Ishikawa (cell line): ENCODE data around the gene L1CAM.

Experiments used
- CEBPB ChIP-seq: IDR thresholded peaks from 2 replicates; pipeline ENCODE4 v1.6.1; 2012
- CREB1 ChIP-seq: IDR thresholded peaks from 2 replicates; pipeline ENCODE4 v1.6.1; 2012; ENCODE audit warnings: low read depth
- EGR1 ChIP-seq: IDR thresholded peaks from 2 replicates; pipeline ENCODE4 v1.6.1; 2012
- EP300 ChIP-seq: IDR thresholded peaks from 2 replicates; pipeline ENCODE4 v1.6.1; 2012; ENCODE audit warnings: borderline replicate concordance
- FOXM1 ChIP-seq: IDR thresholded peaks from 2 replicates; pipeline ENCODE4 v1.6.1; 2012; ENCODE audit warnings: low read depth, borderline replicate concordance
- NFIC ChIP-seq: IDR thresholded peaks from 2 replicates; pipeline ENCODE4 v1.6.1; 2012
- RAD21 ChIP-seq: IDR thresholded peaks from 2 replicates; pipeline ENCODE4 v1.6.1; 2012; ENCODE audit warnings: low read depth
- TAF1 ChIP-seq: IDR thresholded peaks from 2 replicates; pipeline ENCODE4 v1.6.1; 2012; ENCODE audit warnings: low read depth, mild to moderate bottlenecking
- TCF12 ChIP-seq: IDR thresholded peaks from 2 replicates; pipeline ENCODE4 v1.6.1; 2012; ENCODE audit warnings: low read depth
- TEAD4 ChIP-seq: IDR thresholded peaks from 2 replicates; pipeline ENCODE4 v1.6.1; 2012
- YY1 ChIP-seq: IDR thresholded peaks from 2 replicates; pipeline ENCODE4 v1.6.1; 2012; ENCODE audit warnings: low read depth
- ZBTB7A ChIP-seq: IDR thresholded peaks from 2 replicates; pipeline ENCODE4 v1.6.1; 2012; ENCODE audit warnings: low read depth
- TF ChIP-seq, protein P1 (sequence below): IDR thresholded peaks from 2 replicates; pipeline ENCODE4 v1.6.1; 2012; ENCODE audit warnings: low read depth, mild to moderate bottlenecking
- TF ChIP-seq, protein P2 (sequence below): IDR thresholded peaks from 2 replicates; pipeline ENCODE4 v1.6.1; 2012
- TF ChIP-seq, protein P3 (sequence below): IDR thresholded peaks from 2 replicates; pipeline ENCODE4 v1.6.1; 2012

The L1CAM gene

DNA sequence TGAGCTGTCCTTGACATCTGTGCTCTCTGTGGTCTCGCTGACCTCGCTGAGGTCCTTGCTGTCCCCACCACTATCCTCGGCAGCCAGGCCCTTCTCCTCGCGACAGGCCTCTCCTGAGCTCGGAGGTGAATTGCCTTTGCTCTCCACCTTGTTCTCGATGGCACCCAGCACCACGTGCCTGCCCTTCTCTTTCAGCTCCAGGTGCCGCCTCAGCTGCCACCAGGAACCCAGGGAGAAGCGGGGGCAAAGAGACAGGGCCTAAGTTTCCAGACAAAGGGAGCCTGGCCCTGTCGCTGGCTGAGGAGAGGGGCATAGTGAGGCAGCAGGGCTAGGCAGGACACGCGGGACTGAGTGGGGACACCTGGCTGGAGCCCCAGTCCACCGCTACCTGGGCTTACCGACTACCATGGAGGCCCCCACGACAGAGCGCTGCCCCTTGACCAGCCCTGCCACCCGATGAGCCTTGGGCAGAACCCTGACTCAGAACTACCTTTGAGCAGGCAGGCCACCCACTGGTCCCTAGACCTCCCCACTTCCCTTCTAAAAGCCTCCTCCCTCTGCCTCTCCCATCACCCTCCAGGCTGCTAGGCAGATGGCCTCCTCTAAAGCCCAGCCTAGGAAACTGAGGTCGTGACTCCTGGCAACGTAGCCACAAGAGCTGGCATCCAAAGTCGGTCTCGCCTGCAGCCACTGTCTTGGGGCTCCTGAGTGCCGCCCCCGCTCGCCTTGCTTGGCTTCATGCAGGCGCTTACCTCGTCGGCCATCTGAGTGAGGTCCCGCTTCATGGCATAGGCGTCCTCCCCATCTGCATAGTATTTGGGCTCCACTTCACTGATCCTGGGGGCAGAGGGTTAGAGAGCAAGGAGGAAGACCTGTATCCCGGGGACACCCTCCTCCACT is 44.3 kb upstream of the L1CAM start:
- no peak for TF ChIP-seq ZBTB7A
- no peak for TF ChIP-seq TCF12
- no peak for TF ChIP-seq EGR1
- no peak for TF ChIP-seq RAD21
- TF ChIP-seq CEBPB: no peak
- no peak for TF ChIP-seq NFIC
- TF ChIP-seq CREB1: no peak
- TF ChIP-seq, protein P1, sequence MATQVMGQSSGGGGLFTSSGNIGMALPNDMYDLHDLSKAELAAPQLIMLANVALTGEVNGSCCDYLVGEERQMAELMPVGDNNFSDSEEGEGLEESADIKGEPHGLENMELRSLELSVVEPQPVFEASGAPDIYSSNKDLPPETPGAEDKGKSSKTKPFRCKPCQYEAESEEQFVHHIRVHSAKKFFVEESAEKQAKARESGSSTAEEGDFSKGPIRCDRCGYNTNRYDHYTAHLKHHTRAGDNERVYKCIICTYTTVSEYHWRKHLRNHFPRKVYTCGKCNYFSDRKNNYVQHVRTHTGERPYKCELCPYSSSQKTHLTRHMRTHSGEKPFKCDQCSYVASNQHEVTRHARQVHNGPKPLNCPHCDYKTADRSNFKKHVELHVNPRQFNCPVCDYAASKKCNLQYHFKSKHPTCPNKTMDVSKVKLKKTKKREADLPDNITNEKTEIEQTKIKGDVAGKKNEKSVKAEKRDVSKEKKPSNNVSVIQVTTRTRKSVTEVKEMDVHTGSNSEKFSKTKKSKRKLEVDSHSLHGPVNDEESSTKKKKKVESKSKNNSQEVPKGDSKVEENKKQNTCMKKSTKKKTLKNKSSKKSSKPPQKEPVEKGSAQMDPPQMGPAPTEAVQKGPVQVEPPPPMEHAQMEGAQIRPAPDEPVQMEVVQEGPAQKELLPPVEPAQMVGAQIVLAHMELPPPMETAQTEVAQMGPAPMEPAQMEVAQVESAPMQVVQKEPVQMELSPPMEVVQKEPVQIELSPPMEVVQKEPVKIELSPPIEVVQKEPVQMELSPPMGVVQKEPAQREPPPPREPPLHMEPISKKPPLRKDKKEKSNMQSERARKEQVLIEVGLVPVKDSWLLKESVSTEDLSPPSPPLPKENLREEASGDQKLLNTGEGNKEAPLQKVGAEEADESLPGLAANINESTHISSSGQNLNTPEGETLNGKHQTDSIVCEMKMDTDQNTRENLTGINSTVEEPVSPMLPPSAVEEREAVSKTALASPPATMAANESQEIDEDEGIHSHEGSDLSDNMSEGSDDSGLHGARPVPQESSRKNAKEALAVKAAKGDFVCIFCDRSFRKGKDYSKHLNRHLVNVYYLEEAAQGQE: no peak

DNA sequence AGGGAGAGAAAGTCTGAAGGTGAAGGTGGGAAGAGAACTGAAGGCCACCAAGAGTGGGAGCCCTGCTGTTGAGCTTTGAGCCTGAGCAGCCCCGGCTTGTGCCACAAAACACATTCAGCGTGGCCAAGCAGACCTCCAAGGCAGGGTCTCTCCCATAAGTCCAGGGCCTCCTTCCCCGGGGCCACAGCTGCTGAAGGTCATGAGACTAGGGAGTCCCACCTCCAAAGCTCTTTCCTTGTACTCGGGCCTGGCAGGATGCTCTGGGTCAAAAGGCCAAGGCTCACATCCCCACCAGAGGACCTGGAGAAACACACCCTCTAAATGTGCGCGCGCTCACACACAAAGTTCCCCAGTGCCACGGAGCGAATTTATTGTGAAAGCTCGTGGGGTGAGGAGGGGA is 43.6 kb upstream of the L1CAM start:
- TF ChIP-seq YY1 (no peak), CREB1 (no peak), EP300 (no peak), TCF12 (no peak), RAD21 (no peak), ZBTB7A (no peak), EGR1 (no peak), FOXM1 (no peak), NFIC (no peak), CEBPB (no peak), TEAD4 (no peak), TAF1 (no peak)
- TF ChIP-seq, protein P1: no peak
- TF ChIP-seq, protein P2, sequence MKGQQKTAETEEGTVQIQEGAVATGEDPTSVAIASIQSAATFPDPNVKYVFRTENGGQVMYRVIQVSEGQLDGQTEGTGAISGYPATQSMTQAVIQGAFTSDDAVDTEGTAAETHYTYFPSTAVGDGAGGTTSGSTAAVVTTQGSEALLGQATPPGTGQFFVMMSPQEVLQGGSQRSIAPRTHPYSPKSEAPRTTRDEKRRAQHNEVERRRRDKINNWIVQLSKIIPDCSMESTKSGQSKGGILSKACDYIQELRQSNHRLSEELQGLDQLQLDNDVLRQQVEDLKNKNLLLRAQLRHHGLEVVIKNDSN: no peak
- TF ChIP-seq, protein P3, sequence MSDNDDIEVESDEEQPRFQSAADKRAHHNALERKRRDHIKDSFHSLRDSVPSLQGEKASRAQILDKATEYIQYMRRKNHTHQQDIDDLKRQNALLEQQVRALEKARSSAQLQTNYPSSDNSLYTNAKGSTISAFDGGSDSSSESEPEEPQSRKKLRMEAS: no peak

DNA sequence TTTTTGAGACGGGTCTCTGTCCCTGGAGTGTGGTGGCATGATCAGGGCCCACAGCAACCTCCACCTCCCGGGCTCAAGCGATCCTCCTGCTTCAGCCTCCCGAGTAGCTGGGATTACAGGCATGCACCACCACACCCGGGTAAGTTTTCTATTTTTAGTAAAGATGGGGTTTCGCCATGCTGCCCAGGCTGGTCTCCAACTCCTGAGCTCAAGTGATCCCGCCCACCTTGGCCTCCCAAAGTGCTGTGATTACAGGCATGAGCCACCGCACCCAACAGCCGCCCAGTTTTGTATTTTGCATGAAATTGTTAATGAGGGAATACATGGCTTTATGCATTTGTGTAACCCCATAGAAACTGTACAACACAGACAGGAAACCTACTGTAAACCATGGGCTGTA is 42.9 kb upstream of the L1CAM start:
- TF ChIP-seq YY1 (no peak), CEBPB (no peak), NFIC (no peak), ZBTB7A (no peak), EP300 (no peak), FOXM1 (no peak), TCF12 (no peak), TEAD4 (no peak), EGR1 (no peak), TAF1 (no peak), CREB1 (no peak), RAD21 (no peak)
- TF ChIP-seq, protein P3: no peak
- TF ChIP-seq, protein P1: no peak
- TF ChIP-seq, protein P2: no peak
